ENCODE measurements around the gene ECM1.

DNA sequence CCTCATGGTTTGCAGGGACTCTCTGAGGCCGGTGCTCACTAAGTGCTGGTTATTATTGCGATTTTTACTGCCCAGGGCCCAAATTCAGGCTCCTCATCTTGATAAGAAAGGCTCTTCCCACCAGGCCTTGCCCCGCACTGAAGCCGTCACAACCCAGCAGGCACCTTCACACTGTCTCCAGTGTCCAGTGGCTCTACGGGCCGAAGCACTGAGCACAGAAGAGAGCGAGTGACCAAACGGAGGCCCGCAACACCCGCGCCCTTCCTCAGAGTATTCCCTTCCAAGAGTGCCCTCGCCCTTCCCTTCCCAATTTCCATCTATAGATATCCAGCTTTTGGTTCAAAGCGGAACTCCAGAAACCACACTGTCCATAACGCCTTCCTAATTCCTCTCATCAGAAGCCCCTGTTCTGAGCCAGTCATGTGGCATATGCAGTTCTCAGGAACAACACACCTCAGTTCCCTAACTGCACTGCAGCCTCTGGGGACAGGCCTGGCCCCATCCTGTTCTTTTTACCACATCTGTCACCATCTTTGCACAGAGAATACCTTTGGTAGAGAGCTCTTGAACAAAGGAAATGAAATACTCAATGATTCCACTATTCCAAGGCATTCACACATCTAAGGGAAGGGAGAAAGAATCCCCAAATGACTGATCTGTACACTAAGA is 22.7 kb downstream of the ECM1 start:
- TF ChIP-seq POLR2A (IDR thresholded peaks at IDR 0.05) (no peak), POLR2AphosphoS5 (IDR thresholded peaks at IDR 0.05) (no peak)
- TF ChIP-seq, protein P1, sequence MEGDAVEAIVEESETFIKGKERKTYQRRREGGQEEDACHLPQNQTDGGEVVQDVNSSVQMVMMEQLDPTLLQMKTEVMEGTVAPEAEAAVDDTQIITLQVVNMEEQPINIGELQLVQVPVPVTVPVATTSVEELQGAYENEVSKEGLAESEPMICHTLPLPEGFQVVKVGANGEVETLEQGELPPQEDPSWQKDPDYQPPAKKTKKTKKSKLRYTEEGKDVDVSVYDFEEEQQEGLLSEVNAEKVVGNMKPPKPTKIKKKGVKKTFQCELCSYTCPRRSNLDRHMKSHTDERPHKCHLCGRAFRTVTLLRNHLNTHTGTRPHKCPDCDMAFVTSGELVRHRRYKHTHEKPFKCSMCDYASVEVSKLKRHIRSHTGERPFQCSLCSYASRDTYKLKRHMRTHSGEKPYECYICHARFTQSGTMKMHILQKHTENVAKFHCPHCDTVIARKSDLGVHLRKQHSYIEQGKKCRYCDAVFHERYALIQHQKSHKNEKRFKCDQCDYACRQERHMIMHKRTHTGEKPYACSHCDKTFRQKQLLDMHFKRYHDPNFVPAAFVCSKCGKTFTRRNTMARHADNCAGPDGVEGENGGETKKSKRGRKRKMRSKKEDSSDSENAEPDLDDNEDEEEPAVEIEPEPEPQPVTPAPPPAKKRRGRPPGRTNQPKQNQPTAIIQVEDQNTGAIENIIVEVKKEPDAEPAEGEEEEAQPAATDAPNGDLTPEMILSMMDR (IDR thresholded peaks at IDR 0.05), result no peak
